GM18907 (cell line): ENCODE results near the gene RIMKLA.
A peak's percentile ranks its signal among the peaks of the same experiment; 100 is the strongest.

Experiments used
- ATAC-seq: cut with Tn5 transposase; IDR thresholded peaks from one replicate; pipeline ENCODE4 v1.9.1; 2021; ENCODE audit warnings: mild to moderate bottlenecking, moderate library complexity; ENCODE audit not compliant: unreplicated experiment

The RIMKLA gene

GRCh38 chr1:42380586-42381279, at the start of gene RIMKLA:
RIMKLA (plus strand) TSS chr1:42380792; CDS start chr1:42380935, 143 bp downstream.
- ATAC-seq: peak; percentile 91

- no peak for ATAC-seq
Observed at GRCh38 chr1:42332877-42333276, 47.7 kb upstream of the RIMKLA start.

DNA sequence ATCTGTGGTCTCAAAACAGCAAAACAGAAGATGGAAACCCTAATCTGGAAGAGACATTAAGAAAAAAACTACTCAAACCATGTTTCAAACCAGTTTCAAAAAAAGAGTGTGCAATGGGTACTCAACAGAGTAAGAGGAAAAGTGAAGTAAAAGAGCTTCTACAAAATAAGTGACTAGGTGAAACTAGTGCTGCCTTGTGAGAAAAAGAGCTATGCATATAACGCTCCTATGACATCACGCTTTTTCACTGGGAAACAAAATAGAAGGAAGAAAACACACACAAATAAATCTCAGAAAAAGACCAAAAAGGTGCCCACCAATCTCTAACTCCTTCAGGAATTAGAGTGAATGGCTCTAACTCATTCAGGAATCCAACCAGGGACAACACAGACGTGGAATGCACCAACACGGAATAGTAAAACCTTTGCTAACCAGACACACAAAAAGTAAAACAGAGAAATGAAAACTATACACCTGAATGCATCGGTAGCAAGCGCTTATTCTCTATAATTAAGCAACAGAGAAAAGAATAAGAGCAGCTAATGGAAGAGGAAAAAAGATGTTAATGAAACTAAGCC, 46.8 kb upstream of the RIMKLA start:
- peak; percentile 9 for ATAC-seq

- peak; percentile 54 for ATAC-seq
Observed at GRCh38 chr1:42334240-42335049, 46.1 kb upstream of the RIMKLA start.

DNA sequence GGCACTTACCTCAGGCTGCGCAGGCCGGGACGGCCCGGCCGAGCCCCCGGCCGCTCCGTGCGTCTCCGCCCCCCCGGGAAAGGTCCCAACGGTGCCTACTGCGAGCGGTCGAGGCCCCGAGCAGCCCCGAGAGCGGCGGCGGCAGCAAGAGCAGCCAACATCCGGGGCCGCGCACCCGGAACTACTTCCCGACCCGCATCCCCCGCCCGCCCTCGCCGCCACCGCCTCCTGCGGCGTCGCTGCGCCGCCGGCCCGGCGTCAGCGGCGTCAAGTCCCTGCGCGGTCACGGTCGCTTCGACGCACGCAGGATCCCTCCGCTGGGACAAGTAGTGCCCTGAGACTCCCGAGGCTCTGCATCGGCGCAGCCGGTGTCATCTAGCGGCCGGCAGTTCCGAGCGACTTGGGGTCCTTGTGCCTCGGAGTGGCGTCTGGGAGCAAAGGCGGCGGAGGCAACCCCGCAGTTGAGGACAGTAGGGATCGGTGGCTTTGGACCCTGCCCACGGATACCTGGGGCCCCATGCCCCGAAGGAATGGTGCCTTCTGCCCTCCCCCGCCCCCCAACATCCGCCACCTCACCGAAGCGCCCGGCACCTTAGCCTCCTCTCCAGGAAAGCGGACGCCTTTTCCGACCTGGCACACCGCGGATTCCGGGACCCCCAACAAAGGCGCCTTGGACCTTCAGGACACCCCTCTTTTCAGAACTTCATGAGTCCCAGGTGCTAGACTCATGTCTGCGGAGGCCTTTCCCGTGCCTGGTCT, 45.4 kb upstream of the RIMKLA start, which contains the start of gene FOXJ3:
Gene FOXJ3, minus strand, starts transcription at position 186 of the 759 bp plus-strand sequence. CDS start 24,142 bp downstream, outside the sequence.
- peak; percentile 81 for ATAC-seq

GRCh38 chr1:42335809-42336518, 44.6 kb upstream of the RIMKLA start:
- ATAC-seq: no peak

GRCh38 chr1:42336978-42337377, 43.6 kb upstream of the RIMKLA start:
- no peak for ATAC-seq

GRCh38 chr1:42340093-42340492, 40.5 kb upstream of the RIMKLA start:
- ATAC-seq: no peak

GRCh38 chr1:42340901-42341300, 39.7 kb upstream of the RIMKLA start:
- ATAC-seq: no peak

- ATAC-seq: no peak
Observed at GRCh38 chr1:42343049-42343448, 37.5 kb upstream of the RIMKLA start.

- ATAC-seq: no peak
Observed at GRCh38 chr1:42348498-42348897, 32.1 kb upstream of the RIMKLA start.

- no peak for ATAC-seq
Observed at GRCh38 chr1:42350086-42350485, 30.5 kb upstream of the RIMKLA start.

DNA sequence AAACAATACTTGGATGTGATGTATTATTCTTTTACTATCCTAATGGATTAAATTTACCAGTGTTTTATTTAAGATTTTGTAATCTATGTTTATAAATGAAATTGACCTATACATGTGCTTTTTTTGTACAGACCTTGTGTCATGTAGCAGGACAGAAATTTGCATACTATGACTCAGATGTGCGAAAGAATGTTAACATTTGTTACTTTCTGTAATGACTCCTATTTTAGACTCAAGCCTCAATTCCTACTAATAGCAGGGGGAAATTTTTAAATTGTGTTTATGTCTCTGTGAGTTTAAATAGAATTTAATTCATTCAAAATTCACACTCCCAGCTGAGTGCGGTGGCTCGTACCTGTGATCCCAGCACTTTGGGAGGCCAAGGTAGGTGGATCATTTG, 21.8 kb upstream of the RIMKLA start:
- ATAC-seq: no peak

DNA sequence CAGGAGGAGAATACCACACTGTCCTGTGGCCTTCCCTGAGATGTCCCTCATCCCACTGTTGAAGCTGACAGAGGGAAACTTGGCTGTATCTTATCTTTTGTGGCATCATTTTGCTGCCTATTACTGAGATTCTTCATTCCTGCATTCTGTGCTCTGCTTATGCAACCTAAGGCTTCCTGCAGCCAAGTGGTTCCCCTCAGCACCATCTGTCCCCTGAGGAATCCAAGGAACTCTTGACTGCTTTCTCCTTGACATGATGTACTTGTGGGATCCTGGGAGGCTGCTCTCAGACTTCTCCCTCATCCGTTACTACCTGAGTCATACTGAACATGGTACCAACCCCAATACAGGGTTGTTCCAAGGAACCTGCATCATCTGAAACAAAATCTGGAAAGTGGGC, 21.1 kb upstream of the RIMKLA start:
- ATAC-seq: no peak

GRCh38 chr1:42364089-42364488, 16.5 kb upstream of the RIMKLA start:
- ATAC-seq: no peak

GRCh38 chr1:42364542-42364941, 16.1 kb upstream of the RIMKLA start:
- ATAC-seq: no peak

DNA sequence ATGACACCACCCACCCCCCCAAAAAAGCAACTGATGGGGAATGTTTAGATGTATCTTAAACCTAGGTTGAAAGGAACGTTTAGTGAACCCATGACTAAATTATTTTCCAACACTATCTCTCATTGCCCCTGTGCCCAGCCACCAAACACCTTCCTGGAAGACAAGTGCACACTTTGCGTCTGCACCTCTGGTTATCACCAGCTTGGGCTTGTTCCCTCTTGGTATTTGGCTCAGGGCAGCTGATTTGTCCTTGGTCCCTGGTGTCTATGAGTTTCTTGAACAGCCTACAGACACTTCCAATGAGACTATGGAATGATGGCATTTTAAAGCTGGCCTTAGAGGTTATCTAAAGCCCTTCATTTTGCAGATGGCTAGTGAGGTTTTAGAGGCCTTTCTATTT, 15.5 kb upstream of the RIMKLA start:
- ATAC-seq: no peak

- no peak for ATAC-seq
Observed at GRCh38 chr1:42368096-42368795, 12.3 kb upstream of the RIMKLA start.

DNA sequence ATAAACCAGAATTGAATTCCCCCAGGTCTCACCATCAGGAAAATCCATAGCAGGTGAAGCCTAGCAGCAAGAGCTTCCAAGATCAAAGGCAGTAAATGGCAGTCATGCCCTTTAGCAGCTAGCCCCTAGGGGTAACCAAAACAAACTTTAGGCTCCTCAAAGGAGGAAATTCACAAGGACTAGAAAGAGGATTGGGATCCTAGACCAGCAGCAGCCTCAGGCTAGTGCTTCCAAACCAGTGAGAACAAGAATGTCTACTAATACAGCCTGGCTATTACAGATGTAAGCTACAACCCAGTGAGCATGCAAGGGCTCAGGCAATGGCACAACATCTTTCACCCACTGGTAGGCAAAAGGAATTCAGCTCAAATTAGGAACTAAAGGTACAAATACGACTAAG, 11.1 kb upstream of the RIMKLA start:
- no peak for ATAC-seq
